Endothelial cell (in vitro differentiated cells): Measurements from ENCODE around the gene SEMA3B. TPM values are rescaled to one million over a fixed set of nuclear protein-coding genes. Genes with fewer than 3 reads are reported as not detected.
"Not testable (repeated sequence)": the region's sequence is repeated elsewhere in the genome, so short reads cannot be mapped to it uniquely, and the experiment has no call there.

ENCODE experiments used
- DNase-seq: peaks from one replicate; pipeline ENCODE4 v3.0.0; 2021; ENCODE audit warnings: low spot score
- H3K27ac Mint-ChIP-seq: one replicate; pipeline ENCODE4 v1.8.0; 2021; ENCODE audit warnings: mixed read lengths, inconsistent platforms; ENCODE audit not compliant: unreplicated experiment
- H3K27me3 Mint-ChIP-seq: one replicate; pipeline ENCODE4 v1.8.0; 2021; ENCODE audit warnings: mild to moderate bottlenecking, moderate library complexity, mixed read lengths, inconsistent platforms; ENCODE audit not compliant: unreplicated experiment
- H3K36me3 Mint-ChIP-seq: one replicate; pipeline ENCODE4 v1.8.0; 2021; ENCODE audit warnings: mild to moderate bottlenecking, low read depth, mixed read lengths, inconsistent platforms; ENCODE audit not compliant: unreplicated experiment
- H3K4me1 Mint-ChIP-seq: one replicate; pipeline ENCODE4 v1.8.0; 2021; ENCODE audit warnings: mild to moderate bottlenecking, mixed read lengths, inconsistent platforms; ENCODE audit not compliant: unreplicated experiment
- H3K4me3 Mint-ChIP-seq: one replicate; pipeline ENCODE4 v1.8.0; 2021; ENCODE audit warnings: mild to moderate bottlenecking, mixed read lengths, inconsistent platforms; ENCODE audit not compliant: unreplicated experiment
- H3K9me3 Mint-ChIP-seq: one replicate; pipeline ENCODE4 v1.8.0; 2021; ENCODE audit warnings: mixed read lengths, inconsistent platforms; ENCODE audit not compliant: unreplicated experiment
- total RNA-seq: library from RNA; stranded (reverse); fragmentation: NEBNext Ultra II Directional; extraction: Animal tissue kit (Norgen Biotek cat#: 25700); gene quantifications from one replicate; pipeline ENCODE4 v1.2.1, GENCODE V29; 2021; ENCODE audit not compliant: unreplicated experiment
- TF ChIP-seq, protein P1 (sequence below): fragments of 200-600 bp; sonication (generic); IDR thresholded peaks from one replicate; pipeline ENCODE4 v1.5.0; 2021; ENCODE audit warnings: antibody characterized with exemption; ENCODE audit not compliant: unreplicated experiment

Gene SEMA3B
- total RNA-seq, 1 donor from 2014 or later = 1.7 TPM

DNA sequence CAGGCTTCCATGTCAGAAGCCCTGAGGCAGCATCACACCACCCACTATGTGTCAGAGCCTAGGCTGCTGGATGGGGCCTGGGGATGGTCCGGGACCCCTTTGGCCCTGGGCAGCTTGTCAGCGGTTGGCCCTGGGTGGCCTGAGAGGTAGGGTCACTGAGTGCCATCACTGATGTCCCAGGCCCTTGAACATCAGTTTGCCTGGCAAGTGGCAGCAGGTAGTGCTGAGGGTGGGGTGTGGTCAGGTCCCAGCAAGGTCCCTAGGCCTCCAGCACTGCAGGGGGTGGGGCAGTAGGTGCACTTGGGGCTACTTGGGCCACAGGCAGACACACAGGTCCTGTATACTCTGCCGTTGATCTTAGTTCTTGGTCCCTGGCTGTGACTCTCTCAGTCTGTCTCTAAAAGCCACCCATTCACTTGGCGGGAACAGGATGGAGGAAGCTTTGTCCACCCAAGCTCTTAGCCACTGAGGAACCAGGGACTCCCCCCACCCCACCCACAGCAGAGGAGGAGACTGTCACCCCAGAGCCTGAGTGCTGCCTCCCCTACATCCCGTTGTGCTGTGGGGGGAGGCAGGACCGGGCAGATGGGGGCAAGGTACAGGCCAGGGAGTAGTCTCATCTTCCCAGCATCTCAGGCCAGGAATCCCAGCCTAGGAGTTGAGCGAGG lies 27.1 kb upstream of the SEMA3B start:
- peak overlapping the region; percentile 84 for H3K4me3 Mint-ChIP-seq
- no peak for DNase-seq
- peaks cover 22% of the 10 kb centered on the region for H3K27me3 Mint-ChIP-seq
- H3K36me3 Mint-ChIP-seq = peaks cover 31% of the 10 kb centered on the region
- H3K9me3 Mint-ChIP-seq = no peaks in the 10 kb centered on the region
- peaks cover 77% of the 10 kb centered on the region for H3K4me1 Mint-ChIP-seq
- TF ChIP-seq, protein P1, sequence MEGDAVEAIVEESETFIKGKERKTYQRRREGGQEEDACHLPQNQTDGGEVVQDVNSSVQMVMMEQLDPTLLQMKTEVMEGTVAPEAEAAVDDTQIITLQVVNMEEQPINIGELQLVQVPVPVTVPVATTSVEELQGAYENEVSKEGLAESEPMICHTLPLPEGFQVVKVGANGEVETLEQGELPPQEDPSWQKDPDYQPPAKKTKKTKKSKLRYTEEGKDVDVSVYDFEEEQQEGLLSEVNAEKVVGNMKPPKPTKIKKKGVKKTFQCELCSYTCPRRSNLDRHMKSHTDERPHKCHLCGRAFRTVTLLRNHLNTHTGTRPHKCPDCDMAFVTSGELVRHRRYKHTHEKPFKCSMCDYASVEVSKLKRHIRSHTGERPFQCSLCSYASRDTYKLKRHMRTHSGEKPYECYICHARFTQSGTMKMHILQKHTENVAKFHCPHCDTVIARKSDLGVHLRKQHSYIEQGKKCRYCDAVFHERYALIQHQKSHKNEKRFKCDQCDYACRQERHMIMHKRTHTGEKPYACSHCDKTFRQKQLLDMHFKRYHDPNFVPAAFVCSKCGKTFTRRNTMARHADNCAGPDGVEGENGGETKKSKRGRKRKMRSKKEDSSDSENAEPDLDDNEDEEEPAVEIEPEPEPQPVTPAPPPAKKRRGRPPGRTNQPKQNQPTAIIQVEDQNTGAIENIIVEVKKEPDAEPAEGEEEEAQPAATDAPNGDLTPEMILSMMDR = no peak
- H3K27ac Mint-ChIP-seq = peak overlapping the region; percentile 99

DNA sequence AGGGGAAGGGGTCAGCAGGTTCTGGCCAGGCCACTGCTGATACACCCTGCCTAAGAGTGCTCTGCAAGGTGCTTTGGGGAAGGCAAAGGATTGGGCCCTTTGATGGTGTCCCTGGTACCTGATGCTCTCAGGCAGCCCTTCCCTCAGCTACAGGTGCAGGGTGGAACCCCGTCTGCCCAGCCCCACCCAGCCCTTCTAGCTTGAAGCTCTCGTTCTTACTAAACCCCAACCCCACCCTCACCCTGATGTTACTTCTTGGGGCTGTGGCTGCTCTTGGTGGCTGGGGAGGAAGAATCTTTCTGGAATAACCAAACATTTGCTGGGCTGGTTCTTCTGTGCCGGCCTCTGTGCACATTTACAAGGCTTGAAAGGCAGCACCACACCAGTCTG lies 26.6 kb upstream of the SEMA3B start:
- Mint-ChIP-seq H3K27ac (peak overlapping the region; percentile 99), H3K27me3 (peaks cover 18% of the 10 kb centered on the region), H3K4me1 (peaks cover 78% of the 10 kb centered on the region), H3K4me3 (peak overlapping the region; percentile 87), H3K36me3 (peaks cover 29% of the 10 kb centered on the region), H3K9me3 (no peaks in the 10 kb centered on the region)
- no peak for DNase-seq
- TF ChIP-seq, protein P1 = no peak

DNA sequence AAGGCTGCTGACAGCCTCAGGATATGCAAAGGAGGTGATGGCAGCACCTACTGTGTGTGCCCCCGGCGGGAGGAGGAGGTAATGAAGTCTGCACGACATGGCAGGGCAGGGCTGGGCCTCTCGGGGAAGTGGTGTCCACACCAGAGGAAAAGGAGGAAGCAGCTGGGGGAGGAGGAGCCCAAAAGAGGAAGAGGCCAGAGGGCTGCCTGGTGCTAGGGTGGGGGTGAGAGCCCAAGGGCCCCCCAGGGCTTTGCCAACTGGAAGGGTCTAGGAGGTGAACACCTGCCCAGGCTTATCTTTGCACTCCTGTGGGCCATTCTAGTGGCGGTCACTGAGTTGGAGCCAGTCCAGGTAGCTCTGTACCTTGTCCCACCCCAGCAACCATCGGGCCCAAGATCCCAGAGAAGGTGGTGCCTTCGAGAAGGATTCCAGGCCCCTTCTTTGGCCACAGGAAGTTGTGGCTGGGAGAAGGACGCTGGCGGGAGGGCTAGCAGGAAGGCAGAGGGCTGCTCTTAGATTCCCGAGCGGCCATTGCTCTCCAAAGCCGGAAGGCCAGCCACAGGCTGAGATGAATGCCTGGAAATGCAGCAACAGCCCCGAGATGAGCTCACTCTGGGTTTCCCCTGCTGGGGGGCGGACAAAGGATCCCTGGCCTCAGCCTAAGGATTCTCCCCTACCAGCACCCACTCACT lies 25.9 kb upstream of the SEMA3B start:
- DNase-seq = peak; percentile 77
- H3K27ac Mint-ChIP-seq = peak overlapping the region; percentile 99
- TF ChIP-seq, protein P1 = no peak
- peak overlapping the region; percentile 87 for H3K4me3 Mint-ChIP-seq
- peaks cover 18% of the 10 kb centered on the region for H3K27me3 Mint-ChIP-seq
- peaks cover 24% of the 10 kb centered on the region for H3K36me3 Mint-ChIP-seq
- peaks cover 76% of the 10 kb centered on the region for H3K4me1 Mint-ChIP-seq
- no peaks in the 10 kb centered on the region for H3K9me3 Mint-ChIP-seq

GRCh38 chr3:50243543-50243895 lies 25.4 kb upstream of the SEMA3B start:
- Mint-ChIP-seq H3K4me3 (peak overlapping the region; percentile 85), H3K9me3 (no peaks in the 10 kb centered on the region), H3K36me3 (peaks cover 27% of the 10 kb centered on the region), H3K4me1 (peaks cover 80% of the 10 kb centered on the region), H3K27me3 (peaks cover 24% of the 10 kb centered on the region), H3K27ac (peak overlapping the region; percentile 99)
- no peak for DNase-seq
- TF ChIP-seq, protein P1 = no peak

DNA sequence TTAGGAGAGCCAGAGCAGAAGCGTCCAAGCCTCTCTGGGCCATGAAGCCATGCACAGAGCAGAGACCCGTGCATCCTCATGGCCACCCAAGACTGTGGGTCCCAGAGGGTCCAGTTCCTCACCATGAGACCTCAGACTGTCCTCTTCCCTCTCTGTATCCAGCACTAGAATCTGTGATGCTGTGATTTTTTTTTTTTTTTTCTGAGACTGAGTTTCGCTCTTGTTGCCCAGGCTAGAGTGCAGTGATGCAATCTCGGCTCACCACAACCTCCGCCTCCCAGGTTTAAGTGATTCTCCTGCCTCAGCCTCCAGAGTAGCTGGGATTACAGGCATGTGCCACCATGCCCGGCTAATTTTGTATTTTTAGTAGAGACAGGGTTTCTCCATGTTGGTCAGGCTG lies 24.1 kb upstream of the SEMA3B start:
- Mint-ChIP-seq H3K4me1 (peaks cover 75% of the 10 kb centered on the region), H3K36me3 (peaks cover 22% of the 10 kb centered on the region), H3K27ac (peak overlapping the region; percentile 95), H3K4me3 (peak overlapping the region; percentile 71), H3K27me3 (peaks cover 22% of the 10 kb centered on the region)
- not testable (repeated sequence) for DNase-seq, H3K9me3 Mint-ChIP-seq
